HepG2 (cell line): Measurements from ENCODE around the gene SERPINF2. TPM values are rescaled to one million over a fixed set of nuclear protein-coding genes. Genes with fewer than 3 reads are reported as not detected.
A peak's percentile ranks its signal among the peaks of the same experiment; 100 is the strongest.

Source experiments
- EEA1 ChIP-seq: sonication (generic); formaldehyde crosslinking; IDR thresholded peaks from 2 replicates; pipeline ENCODE4 v1.5.1; 2020; ENCODE audit warnings: mild to moderate bottlenecking, missing genetic modification reagents, borderline replicate concordance
- HOXA9 ChIP-seq: sonication (generic); formaldehyde crosslinking; IDR thresholded peaks from 2 replicates; pipeline ENCODE4 v1.8.1; 2022; ENCODE audit warnings: missing genetic modification reagents, mild to moderate bottlenecking, moderate library complexity, borderline replicate concordance
- SPEN ChIP-seq: sonication (generic); formaldehyde crosslinking; IDR thresholded peaks from 2 replicates; pipeline ENCODE4 v1.5.1; 2020; ENCODE audit warnings: low read depth, mild to moderate bottlenecking, missing genetic modification reagents
- ZNF124 ChIP-seq: sonication (generic); formaldehyde crosslinking; IDR thresholded peaks from 2 replicates; pipeline ENCODE4 v1.4.0; 2020; ENCODE audit warnings: missing genetic modification reagents
- ZNF383 ChIP-seq: sonication (generic); formaldehyde crosslinking; IDR thresholded peaks from 2 replicates; pipeline ENCODE4 v1.4.0; 2020; ENCODE audit warnings: missing genetic modification reagents, mild to moderate bottlenecking, borderline replicate concordance
- ZNF44 ChIP-seq: sonication (generic); formaldehyde crosslinking; IDR thresholded peaks from 2 replicates; pipeline ENCODE4 v1.5.1; 2020; ENCODE audit warnings: mild to moderate bottlenecking, missing genetic modification reagents
- ZSCAN25 ChIP-seq: sonication (generic); formaldehyde crosslinking; IDR thresholded peaks from 2 replicates; pipeline ENCODE4 v1.8.0; 2022; ENCODE audit warnings: mild to moderate bottlenecking, missing genetic modification reagents
- polyA plus RNA-seq, 8 experiments: library from polyadenylated mRNA; depleted of rRNA in 3 of 8; stranded (reverse) in 7 of 8; unstranded in 1 of 8; fragments of >200 nt; fragmentation: Illumina TruSeq in 4 of 8; extraction: Trizol in 4 of 8; gene quantifications; 2 replicates each; pipeline versions ENCODE4 v1.2.1 to v1.2.3, GENCODE V29; 2011 to 2016; ENCODE audit warnings: low read depth in 4 of 8, missing spikeins in 1 of 8, mixed read lengths in 1 of 8; ENCODE audit not compliant: insufficient read depth in 1 of 8
- total RNA-seq, 5 experiments: library from RNA; depleted of rRNA; stranded (reverse); fragments of >200 nt; fragmentation: Illumina TruSeq; extraction: Trizol; gene quantifications; 2 replicates each; pipeline ENCODE4 v1.2.3, GENCODE V29; 2016; ENCODE audit warnings: low read depth in 1 of 5
- TF ChIP-seq, protein P1 (sequence below): sonication (generic); formaldehyde crosslinking; IDR thresholded peaks from 2 replicates; pipeline ENCODE4 v1.5.1; 2020; ENCODE audit warnings: mild to moderate bottlenecking, missing genetic modification reagents
- TF ChIP-seq, protein P2 (sequence below), 2 experiments: sonication (generic) in 1 of 2; formaldehyde crosslinking in 1 of 2; IDR thresholded peaks; 2 replicates each; pipeline versions ENCODE4 v1.6.1 to v1.9.0; 2014 to 2022; ENCODE audit warnings: antibody characterized with exemption in 1 of 2, borderline replicate concordance in 1 of 2, inconsistent platforms in 1 of 2, low read depth in 1 of 2, missing genetic modification reagents in 1 of 2
- TF ChIP-seq, protein P3 (sequence below): sonication (generic); formaldehyde crosslinking; IDR thresholded peaks from 2 replicates; pipeline ENCODE4 v1.9.0; 2021; ENCODE audit warnings: missing genetic modification reagents, mild to moderate bottlenecking, borderline replicate concordance
- TF ChIP-seq, protein P4 (sequence below): sonication (generic); formaldehyde crosslinking; IDR thresholded peaks from 2 replicates; pipeline ENCODE4 v1.4.0; 2020; ENCODE audit warnings: missing genetic modification reagents, mild to moderate bottlenecking, borderline replicate concordance
- TF ChIP-seq, protein P5 (sequence below): sonication (generic); formaldehyde crosslinking; IDR thresholded peaks from 2 replicates; pipeline ENCODE4 v1.5.1; 2020; ENCODE audit warnings: mild to moderate bottlenecking, missing genetic modification reagents, moderate library complexity
- TF ChIP-seq, protein P6 (sequence below): sonication (generic); formaldehyde crosslinking; IDR thresholded peaks from 2 replicates; pipeline ENCODE4 v1.4.0; 2020; ENCODE audit warnings: mild to moderate bottlenecking, missing genetic modification reagents

The SERPINF2 gene
- total and polyA plus RNA-seq, 2 of the 13 experiments (the other 11 are each of a cell fraction or from before 2014, with no cell fraction given): 309 to 548 TPM

DNA sequence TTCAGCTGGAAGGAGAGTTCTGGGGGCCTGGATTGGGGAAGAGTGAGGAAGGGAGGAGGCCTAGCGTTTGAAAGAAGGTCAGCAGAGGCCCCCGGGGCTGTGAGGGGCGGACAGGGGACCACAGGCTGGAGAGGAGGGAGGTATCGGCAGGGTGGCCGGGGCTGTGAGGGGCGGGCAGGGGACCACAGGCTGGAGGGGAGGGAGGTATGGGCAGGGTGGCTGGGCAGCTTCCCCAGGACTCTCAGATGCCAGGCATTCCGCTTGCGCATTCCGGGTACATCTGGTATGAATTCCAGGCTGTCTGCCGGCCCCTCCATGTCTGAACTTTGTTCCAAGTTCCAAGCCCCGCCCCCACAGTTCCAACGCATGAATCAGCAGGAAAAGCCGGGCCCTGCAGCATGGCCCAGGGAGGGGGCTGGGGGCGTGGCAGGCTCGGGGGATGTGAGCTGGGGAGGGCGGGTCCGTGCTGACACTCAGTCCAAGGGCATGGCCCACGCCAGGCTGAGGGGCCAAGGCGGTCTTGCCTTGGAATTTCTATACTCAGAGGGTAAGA, 28.2 kb upstream of the SERPINF2 start (continued):
- TF ChIP-seq, protein P1, sequence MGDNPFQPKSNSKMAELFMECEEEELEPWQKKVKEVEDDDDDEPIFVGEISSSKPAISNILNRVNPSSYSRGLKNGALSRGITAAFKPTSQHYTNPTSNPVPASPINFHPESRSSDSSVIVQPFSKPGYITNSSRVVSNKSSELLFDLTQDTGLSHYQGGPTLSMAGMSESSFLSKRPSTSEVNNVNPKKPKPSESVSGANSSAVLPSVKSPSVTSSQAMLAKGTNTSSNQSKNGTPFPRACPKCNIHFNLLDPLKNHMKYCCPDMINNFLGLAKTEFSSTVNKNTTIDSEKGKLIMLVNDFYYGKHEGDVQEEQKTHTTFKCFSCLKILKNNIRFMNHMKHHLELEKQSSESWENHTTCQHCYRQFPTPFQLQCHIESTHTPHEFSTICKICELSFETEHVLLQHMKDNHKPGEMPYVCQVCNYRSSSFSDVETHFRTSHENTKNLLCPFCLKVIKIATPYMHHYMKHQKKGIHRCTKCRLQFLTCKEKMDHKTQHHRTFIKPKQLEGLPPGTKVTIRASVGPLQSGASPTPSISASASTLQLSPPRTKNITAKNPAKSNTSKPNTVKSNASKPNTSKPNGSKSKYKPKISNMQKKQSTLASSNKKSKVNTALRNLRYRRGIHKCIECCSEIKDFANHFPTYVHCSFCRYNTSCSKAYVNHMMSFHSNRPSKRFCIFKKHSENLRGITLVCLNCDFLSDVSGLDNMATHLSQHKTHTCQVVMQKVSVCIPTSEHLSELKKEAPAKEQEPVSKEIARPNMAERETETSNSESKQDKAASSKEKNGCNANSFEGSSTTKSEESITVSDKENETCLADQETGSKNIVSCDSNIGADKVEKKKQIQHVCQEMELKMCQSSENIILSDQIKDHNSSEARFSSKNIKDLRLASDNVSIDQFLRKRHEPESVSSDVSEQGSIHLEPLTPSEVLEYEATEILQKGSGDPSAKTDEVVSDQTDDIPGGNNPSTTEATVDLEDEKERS (CRISPR knock-in tag): no peak
- TF ChIP-seq ZNF383 (CRISPR knock-in tag) (no peak), SPEN (CRISPR knock-in tag) (peak; percentile 71; the same call in 1 of the 2 replicates), ZNF44 (CRISPR knock-in tag) (no peak), HOXA9 (CRISPR knock-in tag) (no peak), ZSCAN25 (no peak), ZNF124 (CRISPR knock-in tag) (no peak; the same call in 1 of the 2 replicates), EEA1 (no peak)
- TF ChIP-seq, protein P2, sequence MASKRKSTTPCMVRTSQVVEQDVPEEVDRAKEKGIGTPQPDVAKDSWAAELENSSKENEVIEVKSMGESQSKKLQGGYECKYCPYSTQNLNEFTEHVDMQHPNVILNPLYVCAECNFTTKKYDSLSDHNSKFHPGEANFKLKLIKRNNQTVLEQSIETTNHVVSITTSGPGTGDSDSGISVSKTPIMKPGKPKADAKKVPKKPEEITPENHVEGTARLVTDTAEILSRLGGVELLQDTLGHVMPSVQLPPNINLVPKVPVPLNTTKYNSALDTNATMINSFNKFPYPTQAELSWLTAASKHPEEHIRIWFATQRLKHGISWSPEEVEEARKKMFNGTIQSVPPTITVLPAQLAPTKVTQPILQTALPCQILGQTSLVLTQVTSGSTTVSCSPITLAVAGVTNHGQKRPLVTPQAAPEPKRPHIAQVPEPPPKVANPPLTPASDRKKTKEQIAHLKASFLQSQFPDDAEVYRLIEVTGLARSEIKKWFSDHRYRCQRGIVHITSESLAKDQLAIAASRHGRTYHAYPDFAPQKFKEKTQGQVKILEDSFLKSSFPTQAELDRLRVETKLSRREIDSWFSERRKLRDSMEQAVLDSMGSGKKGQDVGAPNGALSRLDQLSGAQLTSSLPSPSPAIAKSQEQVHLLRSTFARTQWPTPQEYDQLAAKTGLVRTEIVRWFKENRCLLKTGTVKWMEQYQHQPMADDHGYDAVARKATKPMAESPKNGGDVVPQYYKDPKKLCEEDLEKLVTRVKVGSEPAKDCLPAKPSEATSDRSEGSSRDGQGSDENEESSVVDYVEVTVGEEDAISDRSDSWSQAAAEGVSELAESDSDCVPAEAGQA (IDR thresholded peaks at IDR 0.05; ENCODE audit: low read depth): peak; percentile 72
- TF ChIP-seq, protein P2 (CRISPR knock-in tag; IDR thresholded peaks at IDR 0.05; ENCODE audit: borderline replicate concordance): no peak
- TF ChIP-seq, protein P3, sequence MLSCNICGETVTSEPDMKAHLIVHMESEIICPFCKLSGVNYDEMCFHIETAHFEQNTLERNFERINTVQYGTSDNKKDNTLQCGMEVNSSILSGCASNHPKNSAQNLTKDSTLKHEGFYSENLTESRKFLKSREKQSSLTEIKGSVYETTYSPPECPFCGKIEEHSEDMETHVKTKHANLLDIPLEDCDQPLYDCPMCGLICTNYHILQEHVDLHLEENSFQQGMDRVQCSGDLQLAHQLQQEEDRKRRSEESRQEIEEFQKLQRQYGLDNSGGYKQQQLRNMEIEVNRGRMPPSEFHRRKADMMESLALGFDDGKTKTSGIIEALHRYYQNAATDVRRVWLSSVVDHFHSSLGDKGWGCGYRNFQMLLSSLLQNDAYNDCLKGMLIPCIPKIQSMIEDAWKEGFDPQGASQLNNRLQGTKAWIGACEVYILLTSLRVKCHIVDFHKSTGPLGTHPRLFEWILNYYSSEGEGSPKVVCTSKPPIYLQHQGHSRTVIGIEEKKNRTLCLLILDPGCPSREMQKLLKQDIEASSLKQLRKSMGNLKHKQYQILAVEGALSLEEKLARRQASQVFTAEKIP (CRISPR knock-in tag): no peak
- TF ChIP-seq, protein P4, sequence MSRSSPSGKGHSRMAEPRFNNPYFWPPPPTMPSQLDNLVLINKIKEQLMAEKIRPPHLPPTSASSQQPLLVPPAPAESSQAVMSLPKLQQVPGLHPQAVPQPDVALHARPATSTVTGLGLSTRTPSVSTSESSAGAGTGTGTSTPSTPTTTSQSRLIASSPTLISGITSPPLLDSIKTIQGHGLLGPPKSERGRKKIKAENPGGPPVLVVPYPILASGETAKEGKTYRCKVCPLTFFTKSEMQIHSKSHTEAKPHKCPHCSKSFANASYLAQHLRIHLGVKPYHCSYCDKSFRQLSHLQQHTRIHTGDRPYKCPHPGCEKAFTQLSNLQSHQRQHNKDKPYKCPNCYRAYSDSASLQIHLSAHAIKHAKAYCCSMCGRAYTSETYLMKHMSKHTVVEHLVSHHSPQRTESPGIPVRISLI: no peak
- TF ChIP-seq, protein P5, sequence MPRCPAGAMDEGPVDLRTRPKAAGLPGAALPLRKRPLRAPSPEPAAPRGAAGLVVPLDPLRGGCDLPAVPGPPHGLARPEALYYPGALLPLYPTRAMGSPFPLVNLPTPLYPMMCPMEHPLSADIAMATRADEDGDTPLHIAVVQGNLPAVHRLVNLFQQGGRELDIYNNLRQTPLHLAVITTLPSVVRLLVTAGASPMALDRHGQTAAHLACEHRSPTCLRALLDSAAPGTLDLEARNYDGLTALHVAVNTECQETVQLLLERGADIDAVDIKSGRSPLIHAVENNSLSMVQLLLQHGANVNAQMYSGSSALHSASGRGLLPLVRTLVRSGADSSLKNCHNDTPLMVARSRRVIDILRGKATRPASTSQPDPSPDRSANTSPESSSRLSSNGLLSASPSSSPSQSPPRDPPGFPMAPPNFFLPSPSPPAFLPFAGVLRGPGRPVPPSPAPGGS (CRISPR knock-in tag): no peak
- TF ChIP-seq, protein P6, sequence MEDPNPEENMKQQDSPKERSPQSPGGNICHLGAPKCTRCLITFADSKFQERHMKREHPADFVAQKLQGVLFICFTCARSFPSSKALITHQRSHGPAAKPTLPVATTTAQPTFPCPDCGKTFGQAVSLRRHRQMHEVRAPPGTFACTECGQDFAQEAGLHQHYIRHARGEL (CRISPR knock-in tag): no peak
